CD8-positive, alpha-beta memory T cell (primary cell): ENCODE results near the gene HIP1R. TPM values are rescaled to one million over a fixed set of nuclear protein-coding genes. Genes with fewer than 3 reads are reported as not detected.

Source experiments
- CTCF ChIA-PET: fragments of 350-600 bp; sonication (Branson Sonifier 250); formaldehyde crosslinking; loops from one replicate; lab custom pipeline; 2021; ENCODE audit warnings: antibody characterized with exemption; lab: Charles Lee
- POLR2A ChIA-PET: fragments of 350-600 bp; sonication (Branson Sonifier 250); formaldehyde crosslinking; loops from one replicate; lab custom pipeline; 2021; ENCODE audit warnings: antibody characterized with exemption; lab: Charles Lee
- DNase-seq, 5 donors: peaks; one replicate each; pipeline versions ENCODE4 v3.0.0 to v3.0.0-alpha.2; 2020 to 2022; ENCODE audit warnings: mixed read lengths in 1 of 5
- H3K27ac ChIP-seq: one replicate; pipeline ENCODE4 v1.7.0; 2013; ENCODE audit warnings: low read depth, mild to moderate bottlenecking, low read length, moderate library complexity
- H3K27me3 ChIP-seq: 2 replicates; pipeline ENCODE4 v1.7.0; 2013; ENCODE audit warnings: low read length, mild to moderate bottlenecking; ENCODE audit not compliant: insufficient read depth, poor library complexity, severe bottlenecking
- H3K36me3 ChIP-seq: 2 replicates; pipeline ENCODE4 v1.7.0; 2013; ENCODE audit warnings: mild to moderate bottlenecking, low read length, moderate library complexity; ENCODE audit not compliant: insufficient read depth
- H3K4me1 ChIP-seq: 2 replicates; pipeline ENCODE4 v1.7.0; 2013; ENCODE audit warnings: mild to moderate bottlenecking, low read length, moderate library complexity; ENCODE audit not compliant: insufficient read depth
- H3K4me3 ChIP-seq: 2 replicates; pipeline ENCODE4 v1.7.0; 2013; ENCODE audit warnings: mild to moderate bottlenecking, low read length
- H3K9me3 ChIP-seq: 2 replicates; pipeline ENCODE4 v1.7.0; 2013; ENCODE audit warnings: mild to moderate bottlenecking, low read length
- H3K27ac Mint-ChIP-seq, 8 donors: one replicate each; pipeline ENCODE4 v1.8.0; 2020 to 2021; ENCODE audit warnings: mixed read lengths in 8 of 8, mild to moderate bottlenecking in 6 of 8, inconsistent platforms in 3 of 8, moderate library complexity in 3 of 8
- H3K27me3 Mint-ChIP-seq, 2 donors: one replicate each; pipeline ENCODE4 v1.8.0; 2020 to 2021; ENCODE audit warnings: mixed read lengths in 2 of 2, mild to moderate bottlenecking in 1 of 2, moderate library complexity in 1 of 2
- H3K36me3 Mint-ChIP-seq, 3 donors: one replicate each; pipeline ENCODE4 v1.8.0; 2020 to 2021; ENCODE audit warnings: mixed read lengths in 3 of 3, inconsistent platforms in 1 of 3, mild to moderate bottlenecking in 1 of 3
- H3K4me1 Mint-ChIP-seq, 3 donors: one replicate each; pipeline ENCODE4 v1.8.0; 2020 to 2021; ENCODE audit warnings: mixed read lengths in 3 of 3, inconsistent platforms in 1 of 3, mild to moderate bottlenecking in 1 of 3
- H3K4me3 Mint-ChIP-seq, 7 donors: one replicate each; pipeline ENCODE4 v1.8.0; 2020 to 2021; ENCODE audit warnings: mixed read lengths in 7 of 7, mild to moderate bottlenecking in 6 of 7, moderate library complexity in 4 of 7, inconsistent platforms in 2 of 7
- H3K9me3 Mint-ChIP-seq, 5 donors: one replicate each; pipeline ENCODE4 v1.8.0; 2020 to 2022; ENCODE audit warnings: mixed read lengths in 5 of 5, mild to moderate bottlenecking in 3 of 5, moderate library complexity in 2 of 5, inconsistent platforms in 1 of 5
- polyA plus RNA-seq: library from polyadenylated mRNA; unstranded; fragments of 300-500 nt; fragmentation: Illumina TruSeq; gene quantifications from one replicate; pipeline ENCODE4 v1.2.3, GENCODE V29; 2021
- total RNA-seq, 2 experiments: library from RNA; stranded (reverse); gene quantifications; one replicate each; pipeline ENCODE4 v1.2.3, GENCODE V29; 2021

HIP1R gene
- total and polyA plus RNA-seq, 3 experiments from 2014 or later: 12.5 to 27.2 (median 23.8) TPM

DNA sequence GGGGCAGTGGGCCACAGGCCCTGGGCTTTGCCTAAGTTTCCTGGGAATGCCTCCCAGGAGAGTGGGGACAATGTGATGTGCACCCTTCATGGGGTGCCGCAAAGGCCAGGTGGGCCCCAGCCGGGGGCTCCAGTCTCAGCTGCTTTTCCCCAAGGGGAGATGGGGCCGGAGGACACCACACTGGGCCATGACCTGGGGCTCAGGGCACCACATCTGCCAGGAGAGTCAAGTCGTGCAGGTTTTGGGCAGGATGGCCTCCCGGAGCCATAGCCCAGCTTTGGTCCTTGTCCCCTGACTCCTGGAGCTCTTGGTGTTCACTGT, 12.2 kb downstream of the HIP1R start:
- ChIA-PET POLR2A (interaction anchor here (1.0 kb wide), 1 partner anchor 11 kb away, joined by 3 read pairs; no protein-coding TSS in a partner anchor), CTCF (interaction anchor here (1.3 kb wide), 1 partner anchor 13 kb away, joined by 3 read pairs; no protein-coding TSS in a partner anchor)
- Mint-ChIP-seq H3K9me3 (no peaks in the 10 kb centered on the region), H3K27ac (no peak overlapping the region), H3K27me3 (no peaks in the 10 kb centered on the region), H3K36me3 (peaks cover 0 to 34% (median 0%) of the 10 kb centered on the region in 3 donors), H3K4me3 (no peak overlapping the region), H3K4me1 (peaks cover 0 to 2% (median under 1%) of the 10 kb centered on the region in 3 donors)
- no peaks in the 10 kb centered on the region for H3K9me3 ChIP-seq
- no peaks in the 10 kb centered on the region for H3K36me3 ChIP-seq
- no peak overlapping the region for H3K27ac ChIP-seq
- H3K4me3 ChIP-seq: no peak overlapping the region
- no peaks in the 10 kb centered on the region for H3K27me3 ChIP-seq
- no peak for DNase-seq
- H3K4me1 ChIP-seq: no peaks in the 10 kb centered on the region

DNA sequence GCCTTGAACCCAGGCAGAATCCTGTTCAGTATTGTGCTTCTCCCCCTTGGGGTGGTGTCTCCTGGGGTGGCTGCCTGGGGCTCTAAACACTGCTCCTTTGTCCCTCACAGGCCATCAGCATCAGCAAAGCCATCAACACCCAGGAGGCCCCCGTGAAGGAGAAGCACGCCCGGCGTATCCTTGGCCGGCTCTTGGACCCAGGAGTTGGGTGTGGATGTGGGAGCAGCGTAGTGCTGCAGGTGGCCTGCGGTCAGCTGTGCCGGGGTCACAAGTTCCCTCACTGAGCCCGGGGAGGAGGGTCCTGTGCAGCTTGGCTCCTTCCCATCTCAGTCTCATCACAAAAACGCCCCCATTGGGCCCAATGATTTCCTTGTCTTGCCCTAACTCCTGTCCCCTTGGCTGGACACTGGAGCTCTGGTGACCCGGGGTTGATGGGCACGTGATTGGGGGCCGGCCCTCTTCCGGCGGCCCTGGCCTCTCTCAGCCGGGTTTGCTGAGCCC, 12.7 kb downstream of the HIP1R start:
- no peaks in the 10 kb centered on the region for H3K9me3 Mint-ChIP-seq
- POLR2A ChIA-PET: interaction anchor here (1.0 kb wide), 1 partner anchor 11 kb away, joined by 3 read pairs; no protein-coding TSS in a partner anchor
- Histone ChIP-seq H3K27me3 (no peaks in the 10 kb centered on the region), H3K9me3 (no peaks in the 10 kb centered on the region), H3K27ac (no peak overlapping the region), H3K36me3 (no peaks in the 10 kb centered on the region), H3K4me1 (no peaks in the 10 kb centered on the region), H3K4me3 (no peak overlapping the region)
- CTCF ChIA-PET: interaction anchor here (1.1 to 1.3 kb wide), 3 partner anchors 12 to 54 kb away, joined by 3 to 4 read pairs (median 3); no protein-coding TSS in a partner anchor
- H3K27me3 Mint-ChIP-seq: no peaks in the 10 kb centered on the region
- no peak for DNase-seq
- H3K27ac Mint-ChIP-seq: no peak overlapping the region
- no peaks in the 10 kb centered on the region for H3K4me1 Mint-ChIP-seq
- H3K36me3 Mint-ChIP-seq: peaks cover 0 to 37% (median 0%) of the 10 kb centered on the region in 3 donors
- H3K4me3 Mint-ChIP-seq: no peak overlapping the region

DNA sequence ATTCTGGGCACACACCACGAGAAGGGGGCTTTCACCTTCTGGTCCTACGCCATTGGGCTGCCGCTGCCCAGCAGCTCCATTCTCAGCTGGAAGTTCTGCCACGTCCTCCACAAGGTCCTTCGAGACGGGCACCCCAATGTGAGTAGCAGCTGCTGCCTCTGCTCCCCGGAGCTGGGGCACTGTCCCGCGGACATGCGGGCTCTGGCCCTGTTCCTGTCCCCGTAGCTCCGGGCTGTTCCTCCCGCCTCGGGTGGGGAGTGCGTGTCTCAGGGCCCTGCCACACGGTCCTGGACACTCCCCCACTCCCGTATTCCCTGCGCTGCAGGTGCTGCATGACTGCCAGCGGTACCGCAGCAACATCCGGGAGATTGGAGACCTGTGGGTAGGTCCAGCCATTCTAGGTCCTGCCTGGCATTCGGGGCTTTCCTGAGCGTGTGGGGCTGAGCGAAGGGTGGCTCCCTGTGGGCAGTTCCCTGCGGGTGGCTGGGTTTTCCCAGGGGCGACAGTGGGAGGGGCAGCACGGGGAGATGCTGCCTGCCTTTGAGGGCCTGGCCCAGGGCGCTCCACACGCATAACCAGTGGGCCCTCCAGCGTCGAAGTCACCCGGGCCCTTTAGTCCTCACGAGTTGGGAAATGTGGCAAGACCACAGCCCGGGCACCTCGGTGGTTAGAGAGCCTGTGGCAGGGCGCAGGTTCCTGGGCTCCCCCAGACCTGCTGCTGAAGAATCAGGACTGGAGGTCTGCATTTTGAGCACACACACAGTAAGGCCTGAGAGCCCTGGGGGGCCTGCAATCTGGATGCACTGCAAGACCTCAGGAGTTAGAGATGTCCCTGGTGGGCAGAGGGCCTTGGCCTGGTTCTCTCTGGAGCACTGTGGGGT, 13.5 kb downstream of the HIP1R start:
- peak in 1 of 5 donors; percentile 33 for DNase-seq
- no peaks in the 10 kb centered on the region for H3K4me1 Mint-ChIP-seq
- ChIA-PET CTCF (interaction anchor here (1.1 kb wide), 2 partner anchors 11 to 54 kb away, joined by 3 to 4 read pairs; no protein-coding TSS in a partner anchor), POLR2A (no interaction called here)
- no peaks in the 10 kb centered on the region for H3K36me3 ChIP-seq
- H3K9me3 ChIP-seq: no peaks in the 10 kb centered on the region
- H3K36me3 Mint-ChIP-seq: peaks cover 0 to 37% (median 0%) of the 10 kb centered on the region in 3 donors
- no peaks in the 10 kb centered on the region for H3K9me3 Mint-ChIP-seq
- H3K27me3 Mint-ChIP-seq: no peaks in the 10 kb centered on the region
- no peak overlapping the region for H3K4me3 ChIP-seq
- H3K4me3 Mint-ChIP-seq: no peak overlapping the region
- no peak overlapping the region for H3K27ac ChIP-seq
- no peaks in the 10 kb centered on the region for H3K4me1 ChIP-seq
- H3K27me3 ChIP-seq: no peaks in the 10 kb centered on the region
- H3K27ac Mint-ChIP-seq: peak overlapping the region in 1 of 8 donors; percentile 58

DNA sequence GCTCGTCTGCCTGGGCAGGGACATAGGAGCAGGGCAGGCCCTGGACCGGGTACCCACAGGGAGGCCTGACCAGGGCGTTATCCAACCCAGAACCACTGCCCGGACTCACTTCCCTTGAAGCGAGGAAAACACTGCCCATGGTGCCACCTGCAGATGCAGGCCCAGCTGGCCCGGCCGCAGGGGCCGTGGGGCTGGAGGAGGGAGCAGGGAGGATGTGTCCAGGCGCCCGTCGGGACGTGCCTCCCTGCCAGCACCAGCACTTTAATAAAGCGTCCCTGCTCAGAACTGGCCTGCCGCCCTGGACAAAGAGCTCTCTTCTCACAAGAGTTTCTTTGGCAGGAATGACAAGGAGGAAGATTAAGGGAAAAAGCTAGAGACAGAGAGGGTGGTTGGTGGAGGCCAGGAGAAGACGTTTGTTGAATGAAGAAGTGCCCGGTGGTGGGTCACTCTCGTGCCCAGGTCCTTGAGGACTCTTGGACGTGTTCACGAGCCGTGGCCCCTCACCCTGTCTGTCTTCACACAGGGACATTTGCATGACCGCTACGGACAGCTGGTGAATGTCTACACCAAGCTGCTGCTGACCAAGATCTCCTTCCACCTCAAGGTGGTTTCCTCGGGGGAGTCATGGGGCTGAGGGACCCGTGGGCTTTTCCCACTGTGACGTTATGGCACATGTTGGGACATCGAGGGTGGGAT, 14.2 kb downstream of the HIP1R start:
- ChIA-PET CTCF (no interaction called here), POLR2A (no interaction called here)
- Mint-ChIP-seq H3K9me3 (no peaks in the 10 kb centered on the region), H3K27ac (peak overlapping the region in 2 of 8 donors; percentile 33 to 52), H3K4me3 (no peak overlapping the region), H3K36me3 (peaks cover 0 to 42% (median 0%) of the 10 kb centered on the region in 3 donors), H3K27me3 (no peaks in the 10 kb centered on the region), H3K4me1 (no peaks in the 10 kb centered on the region)
- no peak overlapping the region for H3K27ac ChIP-seq
- H3K4me3 ChIP-seq: no peak overlapping the region
- H3K4me1 ChIP-seq: no peaks in the 10 kb centered on the region
- H3K9me3 ChIP-seq: no peaks in the 10 kb centered on the region
- H3K27me3 ChIP-seq: no peaks in the 10 kb centered on the region
- peak in 1 of 5 donors; percentile 36 for DNase-seq
- H3K36me3 ChIP-seq: no peaks in the 10 kb centered on the region

DNA sequence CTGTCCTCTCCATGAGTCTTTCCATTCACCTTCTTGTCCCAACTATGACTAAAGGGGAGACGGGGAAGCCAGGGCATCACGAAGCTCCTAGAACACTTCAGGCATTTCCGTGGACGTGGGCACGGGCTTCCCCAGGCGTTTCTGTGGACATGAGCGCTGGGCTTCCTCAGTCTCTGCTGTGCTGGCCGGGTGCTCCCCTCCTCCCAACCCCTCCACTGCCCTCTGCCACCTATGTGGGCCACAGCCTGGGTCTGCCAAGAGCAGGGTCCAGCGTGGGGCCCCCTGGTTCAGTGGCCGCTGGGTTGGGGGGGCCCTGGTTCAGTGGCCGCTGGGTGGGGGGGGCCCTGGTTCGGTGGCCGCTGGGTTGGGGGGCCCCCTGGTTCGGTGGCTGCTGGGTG, 14.8 kb downstream of the HIP1R start:
- POLR2A ChIA-PET: no interaction called here

DNA sequence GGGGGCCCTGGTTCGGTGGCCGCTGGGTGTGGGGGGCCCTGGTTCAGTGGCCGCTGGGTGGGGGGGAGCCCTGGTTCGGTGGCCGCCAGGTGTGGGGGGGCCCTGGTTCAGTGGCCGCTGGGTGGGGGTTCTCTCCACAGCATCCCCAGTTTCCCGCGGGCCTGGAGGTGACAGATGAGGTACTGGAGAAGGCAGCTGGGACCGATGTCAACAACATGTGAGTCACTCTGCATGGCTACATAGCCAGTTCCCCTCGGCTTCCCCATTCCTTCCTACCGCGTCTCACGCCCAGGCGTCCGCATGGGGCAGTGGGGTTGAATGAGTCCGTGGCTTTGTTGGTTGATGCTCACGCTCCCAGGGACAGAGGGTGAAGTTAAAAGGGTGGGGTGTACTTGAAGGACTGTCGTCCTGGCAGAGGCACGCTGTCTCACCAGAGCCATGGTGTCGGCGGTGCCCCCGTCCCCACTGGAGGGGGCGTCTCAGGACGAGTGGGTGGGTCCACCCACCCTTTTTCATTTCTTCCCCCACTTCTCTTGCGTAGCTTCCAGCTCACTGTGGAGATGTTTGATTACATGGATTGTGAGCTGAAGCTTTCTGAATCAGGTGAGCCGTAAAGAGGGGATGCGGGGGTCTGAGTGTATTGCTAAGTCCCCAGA, 15.6 kb downstream of the HIP1R start:
- no peaks in the 10 kb centered on the region for H3K36me3 ChIP-seq
- H3K27me3 Mint-ChIP-seq: no peaks in the 10 kb centered on the region
- POLR2A ChIA-PET: no interaction called here
- peak in 1 of 5 donors; percentile 28 for DNase-seq
- no peaks in the 10 kb centered on the region for H3K9me3 ChIP-seq
- peaks cover 0 to 49% (median 0%) of the 10 kb centered on the region in 3 donors for H3K36me3 Mint-ChIP-seq
- H3K27ac ChIP-seq: no peak overlapping the region
- H3K9me3 Mint-ChIP-seq: no peaks in the 10 kb centered on the region
- no peak overlapping the region for H3K4me3 ChIP-seq
- CTCF ChIA-PET: interaction anchor here (1.4 kb wide), 1 partner anchor 9 kb away, joined by 3 read pairs; no protein-coding TSS in a partner anchor
- no peaks in the 10 kb centered on the region for H3K4me1 Mint-ChIP-seq
- no peaks in the 10 kb centered on the region for H3K4me1 ChIP-seq
- no peak overlapping the region for H3K27ac Mint-ChIP-seq
- H3K27me3 ChIP-seq: no peaks in the 10 kb centered on the region
- H3K4me3 Mint-ChIP-seq: no peak overlapping the region

More for the DNA sequence above, 14.8 kb downstream of the HIP1R start:
- Histone ChIP-seq H3K36me3 (no peaks in the 10 kb centered on the region), H3K4me3 (no peak overlapping the region), H3K9me3 (no peaks in the 10 kb centered on the region), H3K27ac (no peak overlapping the region), H3K4me1 (no peaks in the 10 kb centered on the region), H3K27me3 (no peaks in the 10 kb centered on the region)
- Mint-ChIP-seq H3K9me3 (no peaks in the 10 kb centered on the region), H3K36me3 (peaks cover 0 to 44% (median 0%) of the 10 kb centered on the region in 3 donors), H3K27me3 (no peaks in the 10 kb centered on the region), H3K4me1 (no peaks in the 10 kb centered on the region), H3K27ac (peak overlapping the region in 1 of 8 donors; percentile 33), H3K4me3 (no peak overlapping the region)
- DNase-seq: peak in 1 of 5 donors; percentile 29
- CTCF ChIA-PET: no interaction called here

DNA sequence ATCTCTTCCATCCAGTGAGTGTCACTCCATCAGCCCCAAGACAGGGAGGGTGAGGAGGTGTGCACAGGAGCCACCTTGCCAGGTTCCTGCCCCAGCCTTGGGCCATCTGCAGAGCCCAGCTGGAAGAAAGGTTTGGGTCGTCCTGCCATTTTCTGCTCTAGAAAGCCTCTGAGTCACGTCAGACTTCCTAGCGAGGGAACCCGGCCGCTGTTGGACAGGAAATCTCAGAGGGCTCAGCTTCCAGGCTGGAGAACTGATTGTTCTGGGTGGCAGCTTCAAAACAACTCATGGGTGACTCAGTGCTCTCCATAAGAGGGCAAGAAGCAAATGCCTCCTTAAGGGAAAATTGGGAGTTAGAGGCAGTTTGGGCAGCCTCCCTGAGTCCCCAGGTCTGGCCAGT, 16.6 kb downstream of the HIP1R start:
- Mint-ChIP-seq H3K27me3 (no peaks in the 10 kb centered on the region), H3K9me3 (no peaks in the 10 kb centered on the region), H3K4me3 (no peak overlapping the region), H3K4me1 (no peaks in the 10 kb centered on the region), H3K36me3 (peaks cover 0 to 58% (median 0%) of the 10 kb centered on the region in 3 donors), H3K27ac (peak overlapping the region in 2 of 8 donors; percentile 32 to 57)
- CTCF ChIA-PET: interaction anchor here (1.4 kb wide), 1 partner anchor 8 kb away, joined by 3 read pairs; no protein-coding TSS in a partner anchor
- DNase-seq: no peak
- no peaks in the 10 kb centered on the region for H3K36me3 ChIP-seq
- H3K9me3 ChIP-seq: no peaks in the 10 kb centered on the region
- H3K4me3 ChIP-seq: no peak overlapping the region
- POLR2A ChIA-PET: no interaction called here
- no peaks in the 10 kb centered on the region for H3K27me3 ChIP-seq
- H3K4me1 ChIP-seq: no peaks in the 10 kb centered on the region
- H3K27ac ChIP-seq: no peak overlapping the region
